PC-3 (cell line): Measurements from ENCODE around the gene GPR26. TPM values are rescaled to one million over a fixed set of nuclear protein-coding genes. Genes with fewer than 3 reads are reported as not detected.

Experiments used
- ATAC-seq: fragments of 200-7000 bp; cut with Tn5 transposase; 2 replicates; pipeline ENCODE4 v1.9.1; 2020; ENCODE audit warnings: mild to moderate bottlenecking, moderate library complexity
- BruUV-seq: library from RNA; stranded (reverse); fragments of 400-500 nt; replicated peaks from 2 replicates; lab custom pipeline; 2021; lab: Mats Ljungman, UMichigan
- CTCF ChIA-PET: fragments of 300-600 bp; sonication (Branson Sonifier 250); formaldehyde crosslinking; loops from one replicate; lab custom pipeline; 2022; ENCODE audit warnings: antibody characterized with exemption; lab: Charles Lee
- POLR2A ChIA-PET: fragments of 300-600 bp; sonication (Branson Sonifier 250); formaldehyde crosslinking; loops from one replicate; lab custom pipeline; 2022; ENCODE audit warnings: antibody characterized with exemption; ENCODE audit not compliant: unreplicated experiment; lab: Charles Lee
- DNase-seq: peaks from one replicate; pipeline ENCODE4 v3.0.0-alpha.2; 2015
- H2AFZ ChIP-seq: fragments of 300-600 bp; sonication (generic); 2 replicates; pipeline ENCODE4 v1.6.0; 2016; ENCODE audit warnings: antibody characterized with exemption, low read length
- H3F3A ChIP-seq: fragments of 300-600 bp; sonication (generic); one replicate; pipeline ENCODE4 v1.6.0; 2017; ENCODE audit warnings: antibody characterized with exemption, low read length, control low read depth, mild to moderate bottlenecking; ENCODE audit not compliant: unreplicated experiment
- H3K27ac ChIP-seq: fragments of 300-600 bp; sonication (generic); 2 replicates; pipeline ENCODE4 v1.5.1; 2016; ENCODE audit warnings: mild to moderate bottlenecking, low read length
- H3K27me3 ChIP-seq: fragments of 300-600 bp; sonication (generic); 2 replicates; pipeline ENCODE4 v1.6.1; 2016; ENCODE audit warnings: low read length, mixed read lengths
- H3K36me3 ChIP-seq: fragments of 300-600 bp; sonication (generic); 2 replicates; pipeline ENCODE4 v1.6.1; 2016; ENCODE audit warnings: low read depth, mixed run types, low read length, mixed read lengths
- H3K4me1 ChIP-seq: fragments of 300-600 bp; sonication (generic); 2 replicates; pipeline ENCODE4 v1.5.1; 2016; ENCODE audit warnings: low read length; ENCODE audit not compliant: insufficient read depth
- H3K4me2 ChIP-seq: fragments of 300-600 bp; sonication (generic); 2 replicates; pipeline ENCODE4 v1.6.0; 2016; ENCODE audit warnings: low read length
- H3K4me3 ChIP-seq: fragments of 300-600 bp; sonication (generic); 2 replicates; pipeline ENCODE4 v1.5.1; 2016; ENCODE audit warnings: mild to moderate bottlenecking, low read length, mixed read lengths
- H3K79me2 ChIP-seq: fragments of 300-600 bp; sonication (generic); 2 replicates; pipeline ENCODE4 v1.6.1; 2017; ENCODE audit warnings: low read length, mixed read lengths
- H3K9ac ChIP-seq: fragments of 300-600 bp; sonication (generic); 2 replicates; pipeline ENCODE4 v1.6.0; 2016; ENCODE audit warnings: mild to moderate bottlenecking, low read length
- H3K9me2 ChIP-seq: fragments of 300-600 bp; sonication (generic); replicated peaks from 2 replicates; pipeline ENCODE4 v1.6.1; 2016; ENCODE audit warnings: mixed run types, low read length, mixed read lengths
- H3K9me3 ChIP-seq: fragments of 300-600 bp; sonication (generic); 2 replicates; pipeline ENCODE4 v1.6.1; 2016; ENCODE audit warnings: low read length, mixed read lengths
- H4K20me1 ChIP-seq: fragments of 300-600 bp; sonication (generic); 2 replicates; pipeline ENCODE4 v1.6.1; 2016; ENCODE audit warnings: low read length, mixed read lengths
- EZH2 ChIP-seq: fragments of 300-600 bp; sonication (generic); IDR thresholded peaks from one replicate; pipeline ENCODE4 v1.6.1; 2017; ENCODE audit warnings: antibody characterized with exemption, mild to moderate bottlenecking, low read length; ENCODE audit not compliant: unreplicated experiment
- EZH2phosphoT487 ChIP-seq: fragments of 300-600 bp; sonication (generic); IDR thresholded peaks from 2 replicates; pipeline ENCODE4 v1.6.1; 2018; ENCODE audit warnings: mild to moderate bottlenecking, antibody characterized with exemption, low read length, borderline replicate concordance
- intact Hi-C: fragments of 100-400 bp; cut with micrococcal nuclease; formaldehyde crosslinking; loops from 2 replicates; pipeline ENCODE4 v1.9.0; 2023
- total RNA-seq: library from RNA; depleted of rRNA; stranded (reverse); fragments of >200 nt; gene quantifications from 2 replicates; pipeline ENCODE4 v1.2.3, GENCODE V29; 2014
- TF ChIP-seq, protein P1 (sequence below): fragments of 300-600 bp; sonication (generic); conservative IDR thresholded peaks from 2 replicates; pipeline ENCODE4 v1.5.1; 2017; ENCODE audit warnings: antibody characterized with exemption, low read depth, mild to moderate bottlenecking, low read length

The GPR26 gene
- total RNA-seq, 1 experiment from 2014 or later = not detected

DNA sequence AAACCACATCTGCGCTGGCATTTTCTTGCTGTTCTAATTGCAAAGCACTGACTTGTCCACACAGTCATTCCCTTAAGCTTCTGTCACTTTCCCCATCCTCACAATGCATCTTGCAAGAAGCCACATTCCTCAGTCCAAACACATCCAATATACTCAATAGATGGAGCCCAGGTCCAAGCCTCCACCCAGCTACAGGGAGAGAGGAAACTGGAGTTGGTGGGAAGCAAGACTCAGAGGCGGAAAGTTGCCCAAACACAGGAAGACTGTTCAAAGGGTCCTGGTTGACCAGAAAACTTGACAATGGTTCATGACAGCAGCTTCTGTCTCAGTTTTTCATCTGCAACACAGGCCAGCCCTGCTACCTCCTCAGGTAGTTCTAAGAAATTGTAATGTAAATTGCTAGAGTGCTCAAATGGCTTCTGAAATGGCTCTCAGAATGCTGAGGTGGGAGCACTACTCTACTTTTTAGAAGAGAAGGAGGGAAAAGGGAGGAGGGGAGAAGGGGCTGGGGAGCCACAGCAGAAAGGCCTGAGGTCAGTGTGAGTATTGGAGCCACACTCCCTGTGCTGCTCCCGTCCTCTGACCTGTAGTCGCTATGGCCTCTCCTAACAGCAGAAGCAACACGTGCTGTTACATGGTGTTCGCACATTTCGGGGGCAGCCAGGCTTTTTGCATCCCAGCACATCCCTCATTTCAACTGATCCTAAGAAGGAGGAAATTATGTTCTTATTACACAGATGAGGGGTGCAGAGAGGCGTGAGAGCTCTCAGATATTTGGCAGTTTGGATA, 46.9 kb upstream of the GPR26 start:
- Histone ChIP-seq H3K27me3 (peaks cover 23% of the 10 kb centered on the region), H3K4me3 (no peak overlapping the region), H3K9me3 (no peaks in the 10 kb centered on the region), H3K9ac (no peak overlapping the region), H3K4me2 (no peak overlapping the region), H3K9me2 (no peaks in the 10 kb centered on the region), H2AFZ (no peak overlapping the region), H3K79me2 (no peaks in the 10 kb centered on the region), H4K20me1 (no peaks in the 10 kb centered on the region), H3K4me1 (no peaks in the 10 kb centered on the region), H3F3A (no peaks in the 10 kb centered on the region), H3K27ac (no peak overlapping the region), H3K36me3 (no peaks in the 10 kb centered on the region)
- DNase-seq = no peak
- ATAC-seq = no peak
- ChIA-PET CTCF (no interaction called here), POLR2A (no interaction called here)
- TF ChIP-seq, protein P1, sequence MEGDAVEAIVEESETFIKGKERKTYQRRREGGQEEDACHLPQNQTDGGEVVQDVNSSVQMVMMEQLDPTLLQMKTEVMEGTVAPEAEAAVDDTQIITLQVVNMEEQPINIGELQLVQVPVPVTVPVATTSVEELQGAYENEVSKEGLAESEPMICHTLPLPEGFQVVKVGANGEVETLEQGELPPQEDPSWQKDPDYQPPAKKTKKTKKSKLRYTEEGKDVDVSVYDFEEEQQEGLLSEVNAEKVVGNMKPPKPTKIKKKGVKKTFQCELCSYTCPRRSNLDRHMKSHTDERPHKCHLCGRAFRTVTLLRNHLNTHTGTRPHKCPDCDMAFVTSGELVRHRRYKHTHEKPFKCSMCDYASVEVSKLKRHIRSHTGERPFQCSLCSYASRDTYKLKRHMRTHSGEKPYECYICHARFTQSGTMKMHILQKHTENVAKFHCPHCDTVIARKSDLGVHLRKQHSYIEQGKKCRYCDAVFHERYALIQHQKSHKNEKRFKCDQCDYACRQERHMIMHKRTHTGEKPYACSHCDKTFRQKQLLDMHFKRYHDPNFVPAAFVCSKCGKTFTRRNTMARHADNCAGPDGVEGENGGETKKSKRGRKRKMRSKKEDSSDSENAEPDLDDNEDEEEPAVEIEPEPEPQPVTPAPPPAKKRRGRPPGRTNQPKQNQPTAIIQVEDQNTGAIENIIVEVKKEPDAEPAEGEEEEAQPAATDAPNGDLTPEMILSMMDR = no peak
- TF ChIP-seq EZH2 (no peak), EZH2phosphoT487 (no peak)
- intact Hi-C loops = no loop called here
- no TSS peak for BruUV-seq

DNA sequence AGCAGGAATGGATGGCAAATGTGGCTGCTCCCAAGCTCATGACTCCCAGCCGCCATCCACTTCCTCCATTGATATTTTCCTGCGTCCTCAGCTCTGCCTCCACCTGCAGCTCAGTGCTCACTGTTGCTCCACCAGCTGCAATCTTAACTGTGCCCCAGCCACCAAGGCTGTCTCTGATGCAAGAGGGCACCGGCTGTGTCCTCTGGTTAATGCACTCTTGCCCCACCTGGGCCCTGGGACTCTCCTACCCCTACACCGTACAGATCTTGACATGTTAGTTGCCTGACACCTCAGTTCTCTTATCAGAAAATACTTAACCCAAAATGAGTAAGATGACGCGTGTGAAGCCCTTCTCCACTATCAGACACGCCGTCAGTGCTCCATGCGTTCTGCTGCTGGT, 45.5 kb upstream of the GPR26 start:
- no peak overlapping the region for H2AFZ ChIP-seq
- intact Hi-C loops = no loop called here
- BruUV-seq = no TSS peak
- no peak for TF ChIP-seq EZH2phosphoT487
- no peak for TF ChIP-seq EZH2
- TF ChIP-seq, protein P1 = no peak
- H3K4me3 ChIP-seq = no peak overlapping the region
- no peaks in the 10 kb centered on the region for H3K9me2 ChIP-seq
- H3K9me3 ChIP-seq = no peaks in the 10 kb centered on the region
- CTCF ChIA-PET = no interaction called here
- no peak overlapping the region for H3K9ac ChIP-seq
- H3K4me2 ChIP-seq = no peak overlapping the region
- DNase-seq = no peak
- H3F3A ChIP-seq = no peaks in the 10 kb centered on the region
- H3K36me3 ChIP-seq = no peaks in the 10 kb centered on the region
- no peak for ATAC-seq
- H4K20me1 ChIP-seq = no peaks in the 10 kb centered on the region
- no peaks in the 10 kb centered on the region for H3K4me1 ChIP-seq
- H3K27ac ChIP-seq = no peak overlapping the region
- H3K27me3 ChIP-seq = peaks cover 23% of the 10 kb centered on the region
- H3K79me2 ChIP-seq = no peaks in the 10 kb centered on the region
- POLR2A ChIA-PET = no interaction called here

DNA sequence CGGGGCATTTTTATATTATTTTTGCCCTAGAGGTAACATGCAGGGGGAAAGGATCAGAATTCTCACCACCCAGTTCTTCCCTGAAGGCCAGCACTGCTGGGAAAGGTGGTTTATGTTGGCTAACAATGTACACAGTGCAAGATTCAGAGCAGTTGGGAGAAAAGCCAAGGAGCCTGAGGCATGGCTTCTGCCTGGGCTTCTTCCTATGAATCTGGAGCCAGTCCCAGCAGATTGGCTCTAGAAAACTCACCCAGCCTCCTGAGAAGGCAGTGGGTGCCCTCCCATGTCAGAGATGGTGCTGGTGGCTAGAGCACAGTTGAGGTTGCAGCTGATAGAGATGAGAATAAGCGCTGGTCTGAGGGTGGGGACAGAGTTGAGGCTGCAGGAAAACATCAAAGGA, 44.7 kb upstream of the GPR26 start:
- no peaks in the 10 kb centered on the region for H3K79me2 ChIP-seq
- no peaks in the 10 kb centered on the region for H4K20me1 ChIP-seq
- H3K4me2 ChIP-seq = no peak overlapping the region
- no peaks in the 10 kb centered on the region for H3K9me2 ChIP-seq
- no peak overlapping the region for H3K4me3 ChIP-seq
- TF ChIP-seq EZH2phosphoT487 = no peak
- no peak for TF ChIP-seq EZH2
- TF ChIP-seq, protein P1 = no peak
- no peak overlapping the region for H3K9ac ChIP-seq
- no peak overlapping the region for H3K27ac ChIP-seq
- no peaks in the 10 kb centered on the region for H3K4me1 ChIP-seq
- BruUV-seq = no TSS peak
- DNase-seq = no peak
- no peak for ATAC-seq
- H2AFZ ChIP-seq = no peak overlapping the region
- H3F3A ChIP-seq = no peaks in the 10 kb centered on the region
- no peaks in the 10 kb centered on the region for H3K9me3 ChIP-seq
- intact Hi-C loops = no loop called here
- H3K27me3 ChIP-seq = peaks cover 23% of the 10 kb centered on the region
- ChIA-PET CTCF (no interaction called here), POLR2A (no interaction called here)
- H3K36me3 ChIP-seq = no peaks in the 10 kb centered on the region
